ENCODE measurements around the gene AQP1.

- TF ChIP-seq BCL11A (IDR thresholded peaks at IDR 0.05; ENCODE audit: low read depth, low read length) (no peak), POLR2A (IDR thresholded peaks at IDR 0.05; ENCODE audit: low read depth, low read length) (no peak), EZH2 (IDR thresholded peaks at IDR 0.05; ENCODE audit: borderline replicate concordance, control insufficient read depth, low read depth, low read length) (no peak), JUND (IDR thresholded peaks at IDR 0.05; ENCODE audit: low read depth, low read length) (no peak)
- TF ChIP-seq, protein P1, sequence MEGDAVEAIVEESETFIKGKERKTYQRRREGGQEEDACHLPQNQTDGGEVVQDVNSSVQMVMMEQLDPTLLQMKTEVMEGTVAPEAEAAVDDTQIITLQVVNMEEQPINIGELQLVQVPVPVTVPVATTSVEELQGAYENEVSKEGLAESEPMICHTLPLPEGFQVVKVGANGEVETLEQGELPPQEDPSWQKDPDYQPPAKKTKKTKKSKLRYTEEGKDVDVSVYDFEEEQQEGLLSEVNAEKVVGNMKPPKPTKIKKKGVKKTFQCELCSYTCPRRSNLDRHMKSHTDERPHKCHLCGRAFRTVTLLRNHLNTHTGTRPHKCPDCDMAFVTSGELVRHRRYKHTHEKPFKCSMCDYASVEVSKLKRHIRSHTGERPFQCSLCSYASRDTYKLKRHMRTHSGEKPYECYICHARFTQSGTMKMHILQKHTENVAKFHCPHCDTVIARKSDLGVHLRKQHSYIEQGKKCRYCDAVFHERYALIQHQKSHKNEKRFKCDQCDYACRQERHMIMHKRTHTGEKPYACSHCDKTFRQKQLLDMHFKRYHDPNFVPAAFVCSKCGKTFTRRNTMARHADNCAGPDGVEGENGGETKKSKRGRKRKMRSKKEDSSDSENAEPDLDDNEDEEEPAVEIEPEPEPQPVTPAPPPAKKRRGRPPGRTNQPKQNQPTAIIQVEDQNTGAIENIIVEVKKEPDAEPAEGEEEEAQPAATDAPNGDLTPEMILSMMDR (IDR thresholded peaks at IDR 0.05 in 2 of 3, conservative IDR thresholded peaks at IDR 0.05 in 1 of 3; ENCODE audit: control insufficient read depth in 2 of 3, extremely low read depth in 1 of 3, insufficient read depth in 1 of 3, low read depth in 3 of 3, low read length in 3 of 3), result no peak
These were observed 16.7 kb downstream of the AQP1 start for GRCh38 chr7:30928254-30928872.
